HEK293 (cell line): ENCODE measurements around the gene TIMM44.

ENCODE experiments used
- HOXA7 ChIP-seq: sonication (generic); formaldehyde crosslinking; IDR thresholded peaks from 2 replicates; pipeline ENCODE4 v1.8.1; 2022; ENCODE audit warnings: missing genetic modification reagents, borderline replicate concordance
- HOXD13 ChIP-seq: sonication (generic); formaldehyde crosslinking; IDR thresholded peaks from 2 replicates; pipeline ENCODE4 v1.8.0; 2022; ENCODE audit warnings: missing genetic modification reagents, borderline replicate concordance
- KLF7 ChIP-seq: fragments of 450-650 bp; formaldehyde crosslinking; IDR thresholded peaks from 2 replicates; pipeline ENCODE4 v1.5.1; 2016; ENCODE audit warnings: missing biosample characterization, missing genetic modification characterization, borderline replicate concordance
- KLF9 ChIP-seq: fragments of 450-650 bp; formaldehyde crosslinking; IDR thresholded peaks from 2 replicates; pipeline ENCODE4 v1.5.1; 2016; ENCODE audit warnings: missing biosample characterization, missing genetic modification characterization, low read depth
- RBAK ChIP-seq: fragments of 450-650 bp; formaldehyde crosslinking; IDR thresholded peaks from 2 replicates; pipeline ENCODE4 v1.5.1; 2016; ENCODE audit warnings: missing biosample characterization, missing genetic modification characterization
- YY1 ChIP-seq: fragments of 450-650 bp; formaldehyde crosslinking; IDR thresholded peaks from 2 replicates; pipeline ENCODE4 v1.5.1; 2018; ENCODE audit warnings: missing biosample characterization, missing genetic modification characterization
- ZBTB7A ChIP-seq: fragments of 450-650 bp; formaldehyde crosslinking; IDR thresholded peaks from 2 replicates; pipeline ENCODE4 v1.5.1; 2016; ENCODE audit warnings: low read depth, missing biosample characterization, missing genetic modification characterization
- ZBTB8A ChIP-seq: fragments of 450-650 bp; formaldehyde crosslinking; IDR thresholded peaks from 2 replicates; pipeline ENCODE4 v1.5.1; 2016; ENCODE audit warnings: missing biosample characterization, missing genetic modification characterization
- ZEB2 ChIP-seq: fragments of 450-650 bp; formaldehyde crosslinking; IDR thresholded peaks from 2 replicates; pipeline ENCODE4 v1.5.1; 2016; ENCODE audit warnings: missing biosample characterization, missing genetic modification characterization
- ZNF184 ChIP-seq: fragments of 450-650 bp; IDR thresholded peaks from 2 replicates; pipeline ENCODE4 v1.5.1; 2018; ENCODE audit warnings: missing biosample characterization, mild to moderate bottlenecking, missing genetic modification characterization
- ZNF211 ChIP-seq: fragments of 450-650 bp; formaldehyde crosslinking; IDR thresholded peaks from 2 replicates; pipeline ENCODE4 v1.5.1; 2016; ENCODE audit warnings: low read depth, missing biosample characterization, missing genetic modification characterization
- ZNF324 ChIP-seq: fragments of 450-650 bp; formaldehyde crosslinking; IDR thresholded peaks from 2 replicates; pipeline ENCODE4 v1.5.1; 2016; ENCODE audit warnings: missing biosample characterization, missing genetic modification characterization
- ZNF426 ChIP-seq: fragments of 450-650 bp; formaldehyde crosslinking; IDR thresholded peaks from 2 replicates; pipeline ENCODE4 v1.5.1; 2017; ENCODE audit warnings: missing biosample characterization, missing genetic modification characterization, mild to moderate bottlenecking, inconsistent platforms, moderate library complexity
- ZNF501 ChIP-seq: fragments of 450-650 bp; formaldehyde crosslinking; IDR thresholded peaks from 2 replicates; pipeline ENCODE4 v1.5.1; 2016; ENCODE audit warnings: missing biosample characterization, missing genetic modification characterization
- ZNF600 ChIP-seq: fragments of 450-650 bp; formaldehyde crosslinking; IDR thresholded peaks from 2 replicates; pipeline ENCODE4 v1.5.1; 2016; ENCODE audit warnings: missing biosample characterization, missing genetic modification characterization
- ZNF785 ChIP-seq: fragments of 450-650 bp; formaldehyde crosslinking; IDR thresholded peaks from 2 replicates; pipeline ENCODE4 v1.5.1; 2016; ENCODE audit warnings: missing biosample characterization, missing genetic modification characterization
- ZNF843 ChIP-seq: fragments of 450-650 bp; formaldehyde crosslinking; IDR thresholded peaks from 2 replicates; pipeline ENCODE4 v1.5.1; 2016; ENCODE audit warnings: missing biosample characterization, missing genetic modification characterization
- TF ChIP-seq, protein P1 (sequence below): fragments of 450-650 bp; formaldehyde crosslinking; conservative IDR thresholded peaks from 2 replicates; pipeline ENCODE4 v1.5.1; 2016; ENCODE audit warnings: low read depth, missing biosample characterization, missing genetic modification characterization
- TF ChIP-seq, protein P2 (sequence below): fragments of 450-650 bp; formaldehyde crosslinking; optimal IDR thresholded peaks from 2 replicates; pipeline ENCODE3; 2016; ENCODE audit warnings: missing biosample characterization, mild to moderate bottlenecking, missing genetic modification characterization
- TF ChIP-seq, protein P3 (sequence below): sonication (generic); formaldehyde crosslinking; IDR thresholded peaks from 2 replicates; pipeline ENCODE4 v1.8.1; 2022; ENCODE audit warnings: mild to moderate bottlenecking, moderate library complexity, missing genetic modification reagents
- TF ChIP-seq, protein P4 (sequence below): fragments of 450-650 bp; formaldehyde crosslinking; IDR thresholded peaks from 2 replicates; pipeline ENCODE4 v1.5.1; 2016; ENCODE audit warnings: missing biosample characterization, missing genetic modification characterization
- TF ChIP-seq, protein P5 (sequence below): fragments of 450-650 bp; formaldehyde crosslinking; IDR thresholded peaks from 2 replicates; pipeline ENCODE4 v1.5.1; 2016; ENCODE audit warnings: missing biosample characterization, missing genetic modification characterization
- TF ChIP-seq, protein P6 (sequence below): fragments of 450-650 bp; formaldehyde crosslinking; IDR thresholded peaks from 2 replicates; pipeline ENCODE4 v1.5.1; 2017; ENCODE audit warnings: missing biosample characterization, missing genetic modification characterization

Gene TIMM44

DNA sequence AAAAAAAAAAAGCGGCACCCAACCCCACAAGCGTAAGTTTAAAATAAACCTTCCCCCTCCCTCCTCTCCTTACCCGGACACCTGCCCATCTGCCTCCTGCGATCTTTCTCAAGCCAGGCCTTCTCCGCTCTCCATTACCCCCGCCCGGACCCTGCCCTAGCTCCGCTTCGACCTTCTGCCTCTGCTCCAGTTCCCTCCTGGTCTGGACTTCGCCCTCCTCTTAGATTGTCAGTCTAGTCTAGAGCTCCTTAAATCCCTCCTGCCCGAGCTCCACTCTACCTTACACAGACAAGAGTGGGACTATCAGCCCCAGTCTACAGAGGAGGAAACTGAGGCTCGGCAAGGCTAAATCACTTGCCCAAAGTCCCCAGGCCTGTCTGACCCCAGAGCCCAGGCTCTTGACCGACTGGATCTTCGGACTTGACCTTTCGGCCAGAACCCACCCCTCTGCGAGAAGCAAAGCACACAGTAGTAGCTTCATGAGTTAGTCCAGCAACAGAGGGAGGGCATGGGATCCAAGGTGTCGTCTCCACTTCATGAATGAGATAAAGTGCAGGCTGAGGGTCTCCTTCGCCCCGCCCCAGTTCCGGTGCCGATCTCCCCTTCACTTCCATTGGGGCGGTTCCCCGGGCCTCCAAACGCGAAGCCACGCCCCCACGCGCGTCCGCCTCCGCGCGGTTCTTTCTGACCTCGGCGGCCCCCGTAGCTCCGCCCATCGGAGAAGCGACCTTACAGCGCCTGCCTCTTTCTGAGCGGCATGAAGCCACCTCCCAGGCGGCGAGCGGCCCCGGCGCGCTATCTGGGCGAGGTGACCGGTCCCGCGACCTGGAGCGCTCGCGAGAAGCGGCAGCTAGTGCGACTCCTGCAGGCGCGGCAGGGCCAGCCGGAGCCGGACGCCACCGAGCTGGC, 23.6 kb downstream of the TIMM44 start, which contains the start of gene SNAPC2 (continued):
- no peak for TF ChIP-seq HOXD13 (CRISPR knock-in tag)
- TF ChIP-seq ZNF184, result no peak
- TF ChIP-seq KLF7, result peak; percentile 56; the same call in 1 of the 2 replicates
- no peak for TF ChIP-seq ZNF426 (tag by site-specific recombination)
- no peak for TF ChIP-seq HOXA7 (CRISPR knock-in tag)
- TF ChIP-seq KLF9, result peak; percentile 88
- no peak for TF ChIP-seq RBAK
- TF ChIP-seq ZEB2, result peak; percentile 63; the same call in 1 of the 2 replicates
- TF ChIP-seq ZBTB7A (tag by site-specific recombination), result peak; percentile 37; the same call in 1 of the 2 replicates
- TF ChIP-seq ZNF785, result no peak
- TF ChIP-seq, protein P1, sequence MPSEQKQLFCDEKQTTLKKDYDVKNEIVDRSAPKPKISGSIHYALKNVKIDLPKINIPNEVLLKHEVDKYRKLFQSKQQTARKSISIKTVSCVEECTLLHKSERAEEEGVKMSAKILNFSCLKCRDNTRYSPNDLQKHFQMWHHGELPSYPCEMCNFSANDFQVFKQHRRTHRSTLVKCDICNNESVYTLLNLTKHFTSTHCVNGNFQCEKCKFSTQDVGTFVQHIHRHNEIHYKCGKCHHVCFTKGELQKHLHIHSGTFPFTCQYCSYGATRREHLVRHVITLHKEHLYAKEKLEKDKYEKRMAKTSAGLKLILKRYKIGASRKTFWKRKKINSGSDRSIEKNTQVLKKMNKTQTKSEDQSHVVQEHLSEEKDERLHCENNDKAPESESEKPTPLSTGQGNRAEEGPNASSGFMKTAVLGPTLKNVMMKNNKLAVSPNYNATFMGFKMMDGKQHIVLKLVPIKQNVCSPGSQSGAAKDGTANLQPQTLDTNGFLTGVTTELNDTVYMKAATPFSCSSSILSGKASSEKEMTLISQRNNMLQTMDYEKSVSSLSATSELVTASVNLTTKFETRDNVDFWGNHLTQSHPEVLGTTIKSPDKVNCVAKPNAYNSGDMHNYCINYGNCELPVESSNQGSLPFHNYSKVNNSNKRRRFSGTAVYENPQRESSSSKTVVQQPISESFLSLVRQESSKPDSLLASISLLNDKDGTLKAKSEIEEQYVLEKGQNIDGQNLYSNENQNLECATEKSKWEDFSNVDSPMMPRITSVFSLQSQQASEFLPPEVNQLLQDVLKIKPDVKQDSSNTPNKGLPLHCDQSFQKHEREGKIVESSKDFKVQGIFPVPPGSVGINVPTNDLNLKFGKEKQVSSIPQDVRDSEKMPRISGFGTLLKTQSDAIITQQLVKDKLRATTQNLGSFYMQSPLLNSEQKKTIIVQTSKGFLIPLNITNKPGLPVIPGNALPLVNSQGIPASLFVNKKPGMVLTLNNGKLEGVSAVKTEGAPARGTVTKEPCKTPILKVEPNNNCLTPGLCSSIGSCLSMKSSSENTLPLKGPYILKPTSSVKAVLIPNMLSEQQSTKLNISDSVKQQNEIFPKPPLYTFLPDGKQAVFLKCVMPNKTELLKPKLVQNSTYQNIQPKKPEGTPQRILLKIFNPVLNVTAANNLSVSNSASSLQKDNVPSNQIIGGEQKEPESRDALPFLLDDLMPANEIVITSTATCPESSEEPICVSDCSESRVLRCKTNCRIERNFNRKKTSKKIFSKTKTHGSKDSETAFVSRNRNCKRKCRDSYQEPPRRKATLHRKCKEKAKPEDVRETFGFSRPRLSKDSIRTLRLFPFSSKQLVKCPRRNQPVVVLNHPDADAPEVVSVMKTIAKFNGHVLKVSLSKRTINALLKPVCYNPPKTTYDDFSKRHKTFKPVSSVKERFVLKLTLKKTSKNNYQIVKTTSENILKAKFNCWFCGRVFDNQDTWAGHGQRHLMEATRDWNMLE (tag by site-specific recombination), result no peak
- TF ChIP-seq, protein P2, sequence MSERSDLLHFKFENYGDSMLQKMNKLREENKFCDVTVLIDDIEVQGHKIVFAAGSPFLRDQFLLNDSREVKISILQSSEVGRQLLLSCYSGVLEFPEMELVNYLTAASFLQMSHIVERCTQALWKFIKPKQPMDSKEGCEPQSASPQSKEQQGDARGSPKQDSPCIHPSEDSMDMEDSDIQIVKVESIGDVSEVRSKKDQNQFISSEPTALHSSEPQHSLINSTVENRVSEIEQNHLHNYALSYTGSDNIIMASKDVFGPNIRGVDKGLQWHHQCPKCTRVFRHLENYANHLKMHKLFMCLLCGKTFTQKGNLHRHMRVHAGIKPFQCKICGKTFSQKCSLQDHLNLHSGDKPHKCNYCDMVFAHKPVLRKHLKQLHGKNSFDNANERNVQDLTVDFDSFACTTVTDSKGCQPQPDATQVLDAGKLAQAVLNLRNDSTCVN (tag by site-specific recombination), result peak; percentile 88
- TF ChIP-seq ZBTB8A, result peak; percentile 10; the same call in 1 of the 2 replicates
- no peak for TF ChIP-seq ZNF211 (tag by site-specific recombination)
- TF ChIP-seq, protein P3, sequence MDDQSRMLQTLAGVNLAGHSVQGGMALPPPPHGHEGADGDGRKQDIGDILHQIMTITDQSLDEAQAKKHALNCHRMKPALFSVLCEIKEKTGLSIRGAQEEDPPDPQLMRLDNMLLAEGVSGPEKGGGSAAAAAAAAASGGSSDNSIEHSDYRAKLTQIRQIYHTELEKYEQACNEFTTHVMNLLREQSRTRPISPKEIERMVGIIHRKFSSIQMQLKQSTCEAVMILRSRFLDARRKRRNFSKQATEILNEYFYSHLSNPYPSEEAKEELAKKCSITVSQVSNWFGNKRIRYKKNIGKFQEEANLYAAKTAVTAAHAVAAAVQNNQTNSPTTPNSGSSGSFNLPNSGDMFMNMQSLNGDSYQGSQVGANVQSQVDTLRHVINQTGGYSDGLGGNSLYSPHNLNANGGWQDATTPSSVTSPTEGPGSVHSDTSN (CRISPR knock-in tag), result no peak; the same call in 1 of the 2 replicates
- TF ChIP-seq, protein P4, sequence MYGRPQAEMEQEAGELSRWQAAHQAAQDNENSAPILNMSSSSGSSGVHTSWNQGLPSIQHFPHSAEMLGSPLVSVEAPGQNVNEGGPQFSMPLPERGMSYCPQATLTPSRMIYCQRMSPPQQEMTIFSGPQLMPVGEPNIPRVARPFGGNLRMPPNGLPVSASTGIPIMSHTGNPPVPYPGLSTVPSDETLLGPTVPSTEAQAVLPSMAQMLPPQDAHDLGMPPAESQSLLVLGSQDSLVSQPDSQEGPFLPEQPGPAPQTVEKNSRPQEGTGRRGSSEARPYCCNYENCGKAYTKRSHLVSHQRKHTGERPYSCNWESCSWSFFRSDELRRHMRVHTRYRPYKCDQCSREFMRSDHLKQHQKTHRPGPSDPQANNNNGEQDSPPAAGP (tag by site-specific recombination), result peak; percentile 40; the same call in 1 of the 2 replicates
- TF ChIP-seq, protein P5, sequence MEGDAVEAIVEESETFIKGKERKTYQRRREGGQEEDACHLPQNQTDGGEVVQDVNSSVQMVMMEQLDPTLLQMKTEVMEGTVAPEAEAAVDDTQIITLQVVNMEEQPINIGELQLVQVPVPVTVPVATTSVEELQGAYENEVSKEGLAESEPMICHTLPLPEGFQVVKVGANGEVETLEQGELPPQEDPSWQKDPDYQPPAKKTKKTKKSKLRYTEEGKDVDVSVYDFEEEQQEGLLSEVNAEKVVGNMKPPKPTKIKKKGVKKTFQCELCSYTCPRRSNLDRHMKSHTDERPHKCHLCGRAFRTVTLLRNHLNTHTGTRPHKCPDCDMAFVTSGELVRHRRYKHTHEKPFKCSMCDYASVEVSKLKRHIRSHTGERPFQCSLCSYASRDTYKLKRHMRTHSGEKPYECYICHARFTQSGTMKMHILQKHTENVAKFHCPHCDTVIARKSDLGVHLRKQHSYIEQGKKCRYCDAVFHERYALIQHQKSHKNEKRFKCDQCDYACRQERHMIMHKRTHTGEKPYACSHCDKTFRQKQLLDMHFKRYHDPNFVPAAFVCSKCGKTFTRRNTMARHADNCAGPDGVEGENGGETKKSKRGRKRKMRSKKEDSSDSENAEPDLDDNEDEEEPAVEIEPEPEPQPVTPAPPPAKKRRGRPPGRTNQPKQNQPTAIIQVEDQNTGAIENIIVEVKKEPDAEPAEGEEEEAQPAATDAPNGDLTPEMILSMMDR (tag by site-specific recombination), result no peak
- peak; percentile 77; the same call in 1 of the 2 replicates for TF ChIP-seq ZNF324 (tag by site-specific recombination)
- peak; percentile 73 for TF ChIP-seq ZNF600
- TF ChIP-seq, protein P6, sequence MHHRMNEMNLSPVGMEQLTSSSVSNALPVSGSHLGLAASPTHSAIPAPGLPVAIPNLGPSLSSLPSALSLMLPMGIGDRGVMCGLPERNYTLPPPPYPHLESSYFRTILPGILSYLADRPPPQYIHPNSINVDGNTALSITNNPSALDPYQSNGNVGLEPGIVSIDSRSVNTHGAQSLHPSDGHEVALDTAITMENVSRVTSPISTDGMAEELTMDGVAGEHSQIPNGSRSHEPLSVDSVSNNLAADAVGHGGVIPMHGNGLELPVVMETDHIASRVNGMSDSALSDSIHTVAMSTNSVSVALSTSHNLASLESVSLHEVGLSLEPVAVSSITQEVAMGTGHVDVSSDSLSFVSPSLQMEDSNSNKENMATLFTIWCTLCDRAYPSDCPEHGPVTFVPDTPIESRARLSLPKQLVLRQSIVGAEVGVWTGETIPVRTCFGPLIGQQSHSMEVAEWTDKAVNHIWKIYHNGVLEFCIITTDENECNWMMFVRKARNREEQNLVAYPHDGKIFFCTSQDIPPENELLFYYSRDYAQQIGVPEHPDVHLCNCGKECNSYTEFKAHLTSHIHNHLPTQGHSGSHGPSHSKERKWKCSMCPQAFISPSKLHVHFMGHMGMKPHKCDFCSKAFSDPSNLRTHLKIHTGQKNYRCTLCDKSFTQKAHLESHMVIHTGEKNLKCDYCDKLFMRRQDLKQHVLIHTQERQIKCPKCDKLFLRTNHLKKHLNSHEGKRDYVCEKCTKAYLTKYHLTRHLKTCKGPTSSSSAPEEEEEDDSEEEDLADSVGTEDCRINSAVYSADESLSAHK, result no peak
- no peak for TF ChIP-seq YY1 (tag by site-specific recombination)
- TF ChIP-seq ZNF501 (tag by site-specific recombination), result no peak
- TF ChIP-seq ZNF843 (tag by site-specific recombination), result no peak
